Neural progenitor cell (in vitro differentiated cells): ENCODE data around the gene TNFRSF19. TPM values are rescaled to one million over a fixed set of nuclear protein-coding genes. Genes with fewer than 3 reads are reported as not detected.

Source experiments
- DNase-seq: peaks from one replicate; pipeline ENCODE4 v3.0.0-alpha.2; 2016; ENCODE audit warnings: low spot score
- H2AFZ ChIP-seq: fragments of 200-600 bp; sonication (generic); replicated peaks from 2 replicates; pipeline ENCODE4 v1.6.1; 2016; ENCODE audit warnings: antibody characterized with exemption
- H3F3A ChIP-seq: fragments of 200-600 bp; sonication (generic); 2 replicates; pipeline ENCODE4 v1.6.1; 2016; ENCODE audit warnings: antibody characterized with exemption, low read depth
- H3K27ac ChIP-seq: fragments of 200-600 bp; sonication (generic); 2 replicates; pipeline ENCODE4 v1.5.1; 2016; ENCODE audit warnings: mild to moderate bottlenecking
- H3K27me3 ChIP-seq: fragments of 200-600 bp; sonication (generic); 2 replicates; pipeline ENCODE4 v1.6.1; 2016; ENCODE audit warnings: mild to moderate bottlenecking, moderate library complexity
- H3K36me3 ChIP-seq: fragments of 200-600 bp; sonication (generic); 2 replicates; pipeline ENCODE4 v1.5.1; 2016
- H3K4me1 ChIP-seq: fragments of 200-600 bp; sonication (generic); 2 replicates; pipeline ENCODE4 v1.6.1; 2016; ENCODE audit warnings: mixed run types
- H3K4me2 ChIP-seq: fragments of 200-600 bp; sonication (generic); 2 replicates; pipeline ENCODE4 v1.6.1; 2016
- H3K4me3 ChIP-seq: fragments of 200-600 bp; sonication (generic); 2 replicates; pipeline ENCODE4 v1.5.1; 2016
- H3K79me2 ChIP-seq: fragments of 200-600 bp; sonication (generic); 2 replicates; pipeline ENCODE4 v1.6.1; 2016; ENCODE audit warnings: low read depth
- H3K9ac ChIP-seq: fragments of 200-600 bp; sonication (generic); 2 replicates; pipeline ENCODE4 v1.6.1; 2016
- H3K9me3 ChIP-seq: fragments of 200-600 bp; sonication (generic); 2 replicates; pipeline ENCODE4 v1.5.1; 2016; ENCODE audit warnings: low read depth
- H4K20me1 ChIP-seq: fragments of 200-600 bp; sonication (generic); 2 replicates; pipeline ENCODE4 v1.6.1; 2016; ENCODE audit warnings: low read depth
- H3K27ac Mint-ChIP-seq: 3 replicates; pipeline ENCODE4 v1.8.0; 2021; ENCODE audit warnings: mixed read lengths
- H3K27me3 Mint-ChIP-seq: 2 replicates; pipeline ENCODE4 v1.8.0; 2022; ENCODE audit warnings: low read depth, mild to moderate bottlenecking, inconsistent platforms, moderate library complexity, mixed read lengths; ENCODE audit not compliant: insufficient read depth
- H3K36me3 Mint-ChIP-seq: 3 replicates; pipeline ENCODE4 v1.8.0; 2021; ENCODE audit warnings: mixed read lengths
- H3K4me1 Mint-ChIP-seq: 3 replicates; pipeline ENCODE4 v1.8.0; 2021; ENCODE audit warnings: mixed read lengths
- H3K4me3 Mint-ChIP-seq: 3 replicates; pipeline ENCODE4 v1.8.0; 2021; ENCODE audit warnings: mild to moderate bottlenecking, moderate library complexity, mixed read lengths
- H3K9me3 Mint-ChIP-seq: 3 replicates; pipeline ENCODE4 v1.8.0; 2020; ENCODE audit warnings: mixed read lengths
- CTCF ChIP-seq: fragments of 200-600 bp; sonication (generic); IDR thresholded peaks from 2 replicates; pipeline ENCODE4 v1.5.1; 2017; ENCODE audit warnings: antibody characterized with exemption, mild to moderate bottlenecking
- EZH2 ChIP-seq: fragments of 200-600 bp; sonication (generic); IDR thresholded peaks from 2 replicates; pipeline ENCODE4 v1.6.1; 2017; ENCODE audit warnings: antibody characterized with exemption, mild to moderate bottlenecking, moderate library complexity
- EZH2phosphoT487 ChIP-seq: fragments of 200-600 bp; sonication (generic); IDR thresholded peaks from 2 replicates; pipeline ENCODE4 v1.6.1; 2017; ENCODE audit warnings: antibody characterized with exemption
- total RNA-seq: library from RNA; depleted of rRNA; stranded (reverse); fragments of >200 nt; gene quantifications from 2 replicates; pipeline ENCODE4 v1.2.3, GENCODE V29; 2015; ENCODE audit warnings: low replicate concordance

The TNFRSF19 gene
- total RNA-seq, 1 donor from 2014 or later = 31.7 TPM

- H3K79me2 ChIP-seq = peaks cover 5% of the 10 kb centered on the region
- no peak overlapping the region for H3K4me2 ChIP-seq
- H3K4me3 ChIP-seq = no peak overlapping the region
- H3K4me3 Mint-ChIP-seq = no peak overlapping the region
- no peak overlapping the region for H3K9ac ChIP-seq
- no peaks in the 10 kb centered on the region for H3F3A ChIP-seq
- no peak overlapping the region for H3K27ac Mint-ChIP-seq
- H3K27me3 Mint-ChIP-seq = peaks cover 3% of the 10 kb centered on the region
- H3K4me1 Mint-ChIP-seq = peaks cover 20% of the 10 kb centered on the region
- no peak overlapping the region for H2AFZ ChIP-seq
- peaks cover 12% of the 10 kb centered on the region for H3K36me3 Mint-ChIP-seq
- H4K20me1 ChIP-seq = no peaks in the 10 kb centered on the region
- H3K36me3 ChIP-seq = no peaks in the 10 kb centered on the region
- H3K27ac ChIP-seq = no peak overlapping the region
- TF ChIP-seq EZH2phosphoT487 = no peak
- no peak for TF ChIP-seq CTCF
- TF ChIP-seq EZH2 = no peak
- H3K9me3 Mint-ChIP-seq = no peaks in the 10 kb centered on the region
- H3K4me1 ChIP-seq = peaks cover 13% of the 10 kb centered on the region
- no peaks in the 10 kb centered on the region for H3K27me3 ChIP-seq
- no peak for DNase-seq
- no peaks in the 10 kb centered on the region for H3K9me3 ChIP-seq
Observed at GRCh38 chr13:23651439-23651838, 81.2 kb downstream of the TNFRSF19 start.

GRCh38 chr13:23651887-23652286 lies 81.7 kb downstream of the TNFRSF19 start:
- Histone ChIP-seq H4K20me1 (no peaks in the 10 kb centered on the region), H3K27ac (no peak overlapping the region), H3K4me1 (peaks cover 13% of the 10 kb centered on the region), H3K79me2 (peaks cover 5% of the 10 kb centered on the region), H3F3A (no peaks in the 10 kb centered on the region), H3K9me3 (no peaks in the 10 kb centered on the region), H3K36me3 (no peaks in the 10 kb centered on the region), H3K27me3 (no peaks in the 10 kb centered on the region), H3K4me2 (no peak overlapping the region), H2AFZ (no peak overlapping the region), H3K9ac (no peak overlapping the region), H3K4me3 (no peak overlapping the region)
- Mint-ChIP-seq H3K4me1 (peaks cover 24% of the 10 kb centered on the region), H3K36me3 (peaks cover 7% of the 10 kb centered on the region), H3K9me3 (no peaks in the 10 kb centered on the region), H3K4me3 (no peak overlapping the region), H3K27me3 (peaks cover 3% of the 10 kb centered on the region), H3K27ac (no peak overlapping the region)
- no peak for DNase-seq
- no peak for TF ChIP-seq EZH2phosphoT487
- TF ChIP-seq EZH2 = no peak
- TF ChIP-seq CTCF = no peak

- TF ChIP-seq CTCF = no peak
- TF ChIP-seq EZH2 = no peak
- no peak for TF ChIP-seq EZH2phosphoT487
- peaks cover 4% of the 10 kb centered on the region for H3K79me2 ChIP-seq
- H3K9ac ChIP-seq = no peak overlapping the region
- H3K36me3 Mint-ChIP-seq = peaks cover 7% of the 10 kb centered on the region
- H3K4me1 ChIP-seq = peaks cover 13% of the 10 kb centered on the region
- H3K9me3 ChIP-seq = no peaks in the 10 kb centered on the region
- H3K27me3 ChIP-seq = no peaks in the 10 kb centered on the region
- DNase-seq = no peak
- H3K4me3 ChIP-seq = no peak overlapping the region
- H3K4me1 Mint-ChIP-seq = peaks cover 28% of the 10 kb centered on the region
- H3K27ac Mint-ChIP-seq = peak overlapping the region; percentile 86
- no peak overlapping the region for H3K27ac ChIP-seq
- H3K27me3 Mint-ChIP-seq = peaks cover 3% of the 10 kb centered on the region
- no peak overlapping the region for H3K4me3 Mint-ChIP-seq
- no peaks in the 10 kb centered on the region for H3F3A ChIP-seq
- H3K9me3 Mint-ChIP-seq = no peaks in the 10 kb centered on the region
- H3K4me2 ChIP-seq = no peak overlapping the region
- no peak overlapping the region for H2AFZ ChIP-seq
- H3K36me3 ChIP-seq = no peaks in the 10 kb centered on the region
- no peaks in the 10 kb centered on the region for H4K20me1 ChIP-seq
Observed at GRCh38 chr13:23652909-23653726, 82.9 kb downstream of the TNFRSF19 start.
